Fibroblast of pulmonary artery (primary cell): Measurements from ENCODE around the gene PLLP.

Experiments used
- DNase-seq: peaks from one replicate; pipeline ENCODE4 v3.0.0-alpha.2; 2010; ENCODE audit warnings: low read depth
- H3K4me3 ChIP-seq: replicated peaks from 2 replicates; pipeline ENCODE4 v1.5.1; 2011; ENCODE audit warnings: low read depth, mild to moderate bottlenecking, control low read depth, low read length, moderate library complexity
- TF ChIP-seq, protein P1 (sequence below): IDR thresholded peaks from 2 replicates; pipeline ENCODE4 v1.5.1; 2011; ENCODE audit warnings: mild to moderate bottlenecking, control low read depth, low read length, inconsistent platforms; ENCODE audit errors: missing control alignments

Gene PLLP

DNA sequence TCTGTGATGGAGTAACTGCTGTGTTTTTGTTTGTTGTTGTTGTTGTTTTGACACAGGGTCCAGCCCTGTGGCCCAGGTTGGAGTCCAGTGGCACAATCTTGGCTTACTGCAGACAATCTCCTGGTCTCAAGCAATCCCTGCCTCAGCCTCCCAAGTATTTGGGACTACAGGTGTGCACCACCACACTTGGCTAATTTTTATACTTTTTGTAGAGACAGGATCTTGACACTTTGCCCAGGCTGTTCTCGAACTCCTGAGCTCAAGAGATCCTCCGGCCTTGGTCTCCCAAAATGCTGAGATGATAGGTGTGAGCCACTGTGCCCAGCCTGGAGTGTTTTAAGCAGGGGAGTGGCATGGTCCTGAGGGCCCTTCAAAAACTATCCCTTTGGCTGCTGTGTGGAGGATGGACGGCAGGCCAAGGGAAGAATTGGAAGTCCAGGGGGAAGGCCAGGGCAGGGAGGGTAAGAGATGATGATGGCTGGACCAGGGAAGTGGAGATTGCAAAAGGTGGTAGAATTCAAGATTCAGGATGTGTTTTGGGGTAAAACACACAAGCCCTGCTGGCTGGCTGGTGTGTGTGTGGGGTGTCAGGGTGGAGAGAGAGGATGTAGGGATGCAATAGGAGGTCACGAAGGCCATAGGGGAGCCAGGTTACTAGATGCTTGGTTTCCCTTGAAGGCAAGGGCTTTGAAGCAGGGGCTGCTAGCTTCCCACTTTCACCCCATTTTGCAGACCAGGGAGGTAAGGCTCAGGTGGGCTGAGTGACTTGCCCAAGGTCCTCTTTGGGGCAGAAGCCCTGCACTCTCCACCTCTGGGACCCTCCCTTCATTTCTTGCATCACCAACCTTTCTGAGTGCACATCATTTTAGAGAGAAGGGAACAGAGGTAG is 18.8 kb upstream of the PLLP start:
- no peak for DNase-seq
- TF ChIP-seq, protein P1, sequence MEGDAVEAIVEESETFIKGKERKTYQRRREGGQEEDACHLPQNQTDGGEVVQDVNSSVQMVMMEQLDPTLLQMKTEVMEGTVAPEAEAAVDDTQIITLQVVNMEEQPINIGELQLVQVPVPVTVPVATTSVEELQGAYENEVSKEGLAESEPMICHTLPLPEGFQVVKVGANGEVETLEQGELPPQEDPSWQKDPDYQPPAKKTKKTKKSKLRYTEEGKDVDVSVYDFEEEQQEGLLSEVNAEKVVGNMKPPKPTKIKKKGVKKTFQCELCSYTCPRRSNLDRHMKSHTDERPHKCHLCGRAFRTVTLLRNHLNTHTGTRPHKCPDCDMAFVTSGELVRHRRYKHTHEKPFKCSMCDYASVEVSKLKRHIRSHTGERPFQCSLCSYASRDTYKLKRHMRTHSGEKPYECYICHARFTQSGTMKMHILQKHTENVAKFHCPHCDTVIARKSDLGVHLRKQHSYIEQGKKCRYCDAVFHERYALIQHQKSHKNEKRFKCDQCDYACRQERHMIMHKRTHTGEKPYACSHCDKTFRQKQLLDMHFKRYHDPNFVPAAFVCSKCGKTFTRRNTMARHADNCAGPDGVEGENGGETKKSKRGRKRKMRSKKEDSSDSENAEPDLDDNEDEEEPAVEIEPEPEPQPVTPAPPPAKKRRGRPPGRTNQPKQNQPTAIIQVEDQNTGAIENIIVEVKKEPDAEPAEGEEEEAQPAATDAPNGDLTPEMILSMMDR = no peak
- no peak overlapping the region for H3K4me3 ChIP-seq

DNA sequence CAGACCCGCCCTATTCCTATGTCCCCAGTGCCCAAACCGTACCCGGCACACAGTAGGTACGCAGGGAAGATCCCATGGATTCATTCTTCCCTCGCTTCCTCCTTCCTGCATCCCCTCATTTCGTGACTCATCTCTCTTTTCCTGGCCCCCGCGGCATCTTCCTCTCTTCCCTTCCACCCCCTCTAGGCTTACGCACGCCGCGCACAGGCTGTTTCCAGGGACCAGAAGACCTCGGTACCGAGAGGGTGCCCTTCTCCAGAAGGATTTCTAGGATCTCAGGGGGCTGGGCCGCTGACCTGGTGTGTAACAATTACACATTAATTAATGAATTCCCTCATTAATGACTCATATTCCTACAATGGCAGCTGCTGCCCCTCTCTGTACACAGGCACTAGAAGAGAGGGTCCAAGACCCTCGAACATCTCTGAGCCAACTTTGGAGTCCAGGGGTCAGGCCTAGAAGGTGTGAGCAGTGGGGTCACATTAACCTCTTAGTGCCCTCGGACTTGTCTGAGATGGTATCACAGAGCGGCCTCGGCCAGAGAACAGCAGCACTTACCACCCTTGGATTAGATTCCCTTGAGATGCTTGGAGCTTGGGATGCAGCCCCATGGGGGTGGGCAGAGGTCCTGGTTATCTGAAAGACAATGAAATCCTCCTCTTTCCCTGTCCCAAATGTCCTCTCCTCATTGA is 16.8 kb upstream of the PLLP start:
- DNase-seq = no peak
- TF ChIP-seq, protein P1 = no peak
- no peak overlapping the region for H3K4me3 ChIP-seq

DNA sequence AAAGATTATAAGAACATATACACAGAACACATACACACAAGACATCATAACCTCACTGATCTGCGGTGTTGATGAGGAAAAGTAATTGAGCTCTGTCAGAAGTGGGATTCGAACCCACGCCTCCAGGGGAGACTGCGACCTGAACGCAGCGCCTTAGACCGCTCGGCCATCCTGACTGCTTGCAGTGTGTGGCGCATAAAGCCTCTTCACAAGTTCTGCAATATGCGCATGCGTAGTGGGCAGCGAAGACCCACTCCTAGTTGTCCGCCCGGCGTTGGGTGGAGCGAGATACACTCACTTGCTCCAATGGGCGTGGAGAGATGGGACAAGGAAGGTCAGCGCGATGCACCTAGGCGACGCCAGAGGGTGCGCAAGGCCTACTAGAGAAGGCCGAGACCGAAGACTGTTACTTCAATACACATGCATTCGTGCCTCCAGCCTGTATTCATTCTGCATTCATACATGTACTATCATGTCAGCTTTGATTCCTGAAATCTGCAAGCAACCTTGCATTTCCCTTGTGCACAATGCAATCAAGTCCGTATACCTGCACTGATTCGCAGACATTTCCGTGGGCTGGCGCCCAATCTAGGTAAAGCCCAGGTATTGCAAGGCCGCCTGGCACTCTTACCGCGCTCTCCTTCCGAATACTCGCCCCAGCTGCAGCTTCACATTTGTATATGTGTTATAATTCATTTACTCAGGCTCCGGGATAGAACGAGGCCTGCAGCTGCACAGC is 16.1 kb upstream of the PLLP start:
- peak overlapping the region; percentile 62 for H3K4me3 ChIP-seq
- TF ChIP-seq, protein P1 = peak; percentile 98
- DNase-seq = peak; percentile 99

DNA sequence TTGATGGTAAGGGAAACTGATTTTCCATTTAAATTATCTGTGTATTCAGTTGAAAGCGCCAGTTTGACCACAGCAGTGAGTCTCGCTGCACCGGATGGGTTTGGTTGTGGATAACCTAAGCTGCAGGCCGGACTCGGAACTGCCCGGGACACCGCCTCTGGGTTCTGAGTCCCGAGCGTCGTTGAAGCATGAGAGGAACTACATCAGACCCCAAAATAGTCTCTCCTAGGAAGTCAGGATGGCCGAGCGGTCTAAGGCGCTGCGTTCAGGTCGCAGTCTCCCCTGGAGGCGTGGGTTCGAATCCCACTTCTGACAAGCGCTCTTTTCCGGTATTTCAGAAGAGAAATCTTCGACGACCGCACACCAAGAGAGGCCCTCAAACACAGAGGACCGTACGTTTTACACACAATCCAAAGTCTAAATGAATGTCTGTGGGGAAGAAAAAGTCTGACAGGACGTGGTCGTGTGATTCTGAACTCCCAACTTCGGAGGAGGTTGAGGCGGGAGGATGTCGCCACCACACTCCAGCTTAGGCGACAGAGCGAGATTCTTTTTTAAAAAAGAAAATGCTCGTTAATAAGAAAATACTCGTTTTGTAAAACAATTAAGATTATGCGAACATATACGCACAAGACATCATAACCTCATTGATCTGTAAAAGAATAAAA is 15.4 kb upstream of the PLLP start:
- H3K4me3 ChIP-seq = peak overlapping the region; percentile 62
- DNase-seq = peak; percentile 97
- TF ChIP-seq, protein P1 = no peak

DNA sequence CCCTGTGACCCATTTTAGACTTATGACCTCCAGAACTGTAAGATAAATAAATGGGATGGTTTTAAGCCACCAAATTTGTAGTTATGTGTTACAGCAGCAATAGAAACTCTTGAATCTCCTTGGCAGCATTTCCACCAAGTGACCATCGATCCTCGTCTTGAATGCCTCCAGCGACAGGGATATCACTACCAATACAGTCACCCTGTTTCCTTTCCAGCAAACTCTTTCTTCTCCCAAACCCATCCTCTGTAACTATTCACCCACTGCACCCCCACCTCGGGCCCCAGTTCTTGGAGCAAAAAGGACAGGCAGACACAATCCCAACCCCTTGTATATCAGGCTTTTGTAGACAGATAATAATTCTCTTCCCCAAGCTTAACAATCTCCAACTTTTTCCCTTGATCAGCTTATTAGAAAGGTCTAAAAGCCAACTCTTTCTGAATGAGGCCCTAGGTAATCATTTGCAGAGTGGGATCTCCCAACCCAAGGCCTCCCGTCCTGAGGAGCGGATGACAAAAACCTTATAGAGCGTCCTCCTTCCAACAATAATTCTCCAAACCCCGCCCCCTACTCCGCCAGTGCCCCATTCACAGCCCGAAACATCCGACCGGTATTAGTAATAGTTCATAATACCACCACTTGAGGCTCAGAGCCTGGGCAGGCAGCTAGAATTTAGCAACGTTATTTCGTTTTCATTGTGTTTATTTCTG is 14.7 kb upstream of the PLLP start:
- TF ChIP-seq, protein P1 = peak; percentile 27
- DNase-seq = no peak
- H3K4me3 ChIP-seq = peak overlapping the region; percentile 62

DNA sequence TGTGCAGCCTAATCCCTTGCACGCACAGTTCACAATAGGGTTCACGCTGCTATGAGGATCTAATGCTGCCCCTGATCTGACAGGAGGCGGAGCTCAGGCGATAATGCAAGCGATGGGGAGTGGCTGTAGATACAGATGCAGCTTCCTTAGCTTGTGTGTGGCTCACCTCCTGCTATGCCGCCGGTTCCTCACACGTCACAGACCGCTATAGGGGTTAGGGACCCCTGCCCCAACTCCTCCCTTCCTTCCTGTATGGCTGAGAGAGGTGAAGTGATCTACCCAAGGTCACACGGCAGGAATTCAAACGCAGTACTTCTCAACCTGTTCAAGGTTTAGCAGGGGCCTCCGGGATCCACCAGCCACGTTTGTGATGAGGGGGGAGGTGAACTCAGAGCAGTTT is 13.4 kb upstream of the PLLP start:
- no peak overlapping the region for H3K4me3 ChIP-seq
- TF ChIP-seq, protein P1 = no peak
- DNase-seq = no peak
